Fibroblast of gingiva (primary cell): ENCODE data around the gene GPHN.

Experiments
- DNase-seq: peaks from one replicate; pipeline ENCODE4 v3.0.0-alpha.2; 2011; ENCODE audit warnings: low read depth

The GPHN gene

GRCh38 chr14:66507722-66508546 is at the start of gene GPHN:
Gene GPHN (plus strand): TSS chr14:66508147.
- peak; percentile 99 for DNase-seq

- DNase-seq, result no peak
These were observed 48.3 kb upstream of the GPHN start for GRCh38 chr14:66459603-66460002.

DNA sequence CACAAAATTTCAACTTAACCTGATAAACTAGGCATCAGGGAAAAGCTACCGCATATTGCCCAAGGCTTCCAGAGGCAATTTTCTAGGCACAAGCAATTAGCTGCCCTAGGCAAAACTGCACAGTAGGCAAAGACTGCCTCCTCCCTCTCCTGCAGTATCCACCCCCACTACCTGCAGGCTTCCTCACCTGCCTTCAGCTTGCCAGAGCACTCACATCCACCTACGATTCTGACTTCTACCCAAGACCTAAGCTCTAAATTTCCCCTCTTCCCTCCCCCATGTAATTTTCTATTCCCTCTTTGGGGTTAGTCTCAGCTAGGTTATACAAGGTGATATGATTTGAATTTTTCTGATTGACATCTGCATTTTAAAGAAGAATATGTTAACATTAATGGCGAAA is 43.7 kb upstream of the GPHN start:
- no peak for DNase-seq

- DNase-seq, result no peak
These were observed 39.1 kb upstream of the GPHN start for GRCh38 chr14:66468778-66469367.

DNA sequence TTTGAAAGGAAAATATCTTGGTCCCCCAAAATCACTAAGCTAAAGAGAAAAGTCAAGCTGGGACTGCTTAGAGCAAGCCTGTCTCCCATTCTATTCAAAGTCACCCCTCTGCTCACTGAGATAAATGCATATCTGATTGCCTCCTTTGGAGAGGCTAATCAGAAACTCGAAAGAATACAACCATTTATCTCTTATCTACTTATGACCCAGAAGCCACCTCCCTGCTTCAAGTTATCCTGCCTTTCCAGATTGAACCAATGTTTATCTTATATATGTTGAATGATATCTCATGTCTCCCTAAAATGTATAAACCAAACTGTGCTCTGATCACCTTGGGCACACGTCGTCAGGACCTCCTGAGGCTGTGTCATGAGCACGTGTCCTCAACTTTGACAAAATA is 36.4 kb upstream of the GPHN start:
- DNase-seq, result no peak

DNA sequence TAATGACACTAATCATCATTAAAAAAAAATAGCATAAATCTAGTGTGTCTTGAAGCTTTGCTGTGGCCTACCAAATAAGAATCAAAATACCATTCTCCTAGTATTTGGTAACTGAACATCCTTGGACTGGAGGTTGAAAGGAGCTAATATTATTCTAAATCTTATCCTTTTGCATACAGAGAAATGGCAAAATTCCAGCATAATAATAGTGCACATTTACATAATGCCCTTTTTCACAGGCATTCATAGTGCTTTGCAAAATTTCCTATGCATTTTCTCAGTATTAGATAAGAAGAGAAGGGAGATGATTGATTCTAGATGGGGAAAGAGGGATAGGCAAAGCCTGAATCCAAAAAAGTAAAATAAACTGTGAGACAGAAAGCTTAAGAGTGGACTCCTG is 35.7 kb upstream of the GPHN start:
- no peak for DNase-seq

- DNase-seq, result no peak
These were observed 34.7 kb upstream of the GPHN start for GRCh38 chr14:66473223-66473622.

GRCh38 chr14:66476964-66477363 is 31.0 kb upstream of the GPHN start:
- DNase-seq, result peak; percentile 55

DNA sequence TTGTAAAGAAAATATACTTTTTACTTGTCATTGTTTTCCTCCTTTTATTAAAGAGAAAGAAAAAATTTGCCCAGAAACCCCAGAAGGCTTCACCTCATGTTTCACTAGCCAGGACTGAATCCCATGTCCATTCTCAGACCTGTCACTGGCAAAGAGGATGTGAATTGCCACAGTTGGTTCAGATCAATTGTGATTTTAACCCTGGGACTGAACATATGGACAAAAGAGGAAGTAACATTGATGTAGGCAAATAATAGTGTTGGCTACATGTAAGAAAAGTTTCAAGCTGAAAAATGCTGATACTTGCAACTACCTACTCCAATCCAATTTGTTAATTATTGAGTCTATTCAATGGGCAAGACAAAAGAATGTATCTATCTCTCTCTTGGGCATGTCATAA is 30.4 kb upstream of the GPHN start:
- DNase-seq, result no peak

- DNase-seq, result no peak
These were observed 25.1 kb upstream of the GPHN start for GRCh38 chr14:66482873-66483272.

- peak; percentile 50 for DNase-seq
These were observed 24.6 kb upstream of the GPHN start for GRCh38 chr14:66483322-66483721.

DNA sequence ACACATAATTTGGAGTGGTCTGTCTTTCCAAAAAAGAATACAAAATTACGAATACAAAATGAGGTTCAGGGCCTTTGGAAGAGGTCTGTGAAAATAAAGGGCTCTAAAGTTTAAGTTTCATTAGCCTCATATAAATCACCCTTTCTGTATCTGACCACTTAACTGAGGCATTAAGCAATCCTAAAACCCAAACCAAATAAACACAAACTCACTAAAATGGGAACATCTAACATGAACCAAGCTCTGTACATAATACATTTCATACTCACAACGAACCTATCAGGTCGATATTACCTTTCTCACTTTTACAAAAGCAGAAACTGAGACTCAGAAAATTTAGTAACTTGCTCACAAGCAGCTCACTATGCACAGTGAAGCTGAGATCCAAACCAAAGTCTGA is 22.9 kb upstream of the GPHN start:
- DNase-seq, result no peak

DNA sequence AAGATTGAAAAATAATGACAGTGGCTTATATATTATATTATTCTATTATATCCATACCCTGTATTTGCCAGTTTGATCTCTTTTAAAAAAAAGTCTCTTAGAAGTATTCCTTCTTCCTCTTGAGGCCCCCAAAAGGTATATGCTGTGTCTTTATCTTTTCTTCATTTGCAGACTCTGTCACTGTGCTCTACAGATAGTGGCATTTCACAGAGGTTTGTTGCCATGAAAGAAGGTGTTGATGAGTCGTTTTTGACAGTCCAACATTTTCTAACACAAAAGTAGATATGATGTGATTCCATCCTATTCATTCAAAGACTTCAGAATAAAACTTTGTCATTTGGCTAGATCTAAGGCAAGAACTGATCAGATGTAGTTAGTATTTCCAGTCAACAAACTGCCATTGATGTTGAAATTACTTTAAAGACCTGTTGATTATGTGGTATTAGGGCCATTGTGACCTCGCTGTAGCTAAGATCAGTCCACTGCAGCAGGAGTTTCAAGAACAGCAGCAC is 22.0 kb upstream of the GPHN start, which contains the start of gene CCDC196:
CCDC196 (plus strand) TSS at position 462 of the 512 bp plus-strand sequence. CDS start 132 bp downstream, outside the sequence.
- no peak for DNase-seq

DNA sequence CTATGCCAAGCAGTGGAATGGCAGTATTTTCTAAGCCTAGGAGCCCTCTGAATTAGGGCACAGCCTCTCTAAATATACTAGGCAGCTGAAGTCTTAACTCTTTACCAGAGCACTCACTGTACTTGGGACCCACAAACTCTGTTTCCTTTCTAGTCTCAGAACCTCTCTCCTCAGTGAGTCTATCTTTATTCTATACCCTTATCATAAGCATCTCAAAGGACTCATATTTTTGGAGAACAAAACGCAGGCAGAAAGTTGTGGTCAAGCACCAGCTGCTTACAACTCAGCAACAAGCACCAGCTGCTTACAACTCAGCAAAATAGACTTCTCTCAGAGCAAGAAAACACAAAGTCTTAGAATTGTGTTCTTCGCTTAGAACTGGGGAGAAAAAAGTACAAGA is 20.8 kb upstream of the GPHN start:
- DNase-seq, result no peak

DNA sequence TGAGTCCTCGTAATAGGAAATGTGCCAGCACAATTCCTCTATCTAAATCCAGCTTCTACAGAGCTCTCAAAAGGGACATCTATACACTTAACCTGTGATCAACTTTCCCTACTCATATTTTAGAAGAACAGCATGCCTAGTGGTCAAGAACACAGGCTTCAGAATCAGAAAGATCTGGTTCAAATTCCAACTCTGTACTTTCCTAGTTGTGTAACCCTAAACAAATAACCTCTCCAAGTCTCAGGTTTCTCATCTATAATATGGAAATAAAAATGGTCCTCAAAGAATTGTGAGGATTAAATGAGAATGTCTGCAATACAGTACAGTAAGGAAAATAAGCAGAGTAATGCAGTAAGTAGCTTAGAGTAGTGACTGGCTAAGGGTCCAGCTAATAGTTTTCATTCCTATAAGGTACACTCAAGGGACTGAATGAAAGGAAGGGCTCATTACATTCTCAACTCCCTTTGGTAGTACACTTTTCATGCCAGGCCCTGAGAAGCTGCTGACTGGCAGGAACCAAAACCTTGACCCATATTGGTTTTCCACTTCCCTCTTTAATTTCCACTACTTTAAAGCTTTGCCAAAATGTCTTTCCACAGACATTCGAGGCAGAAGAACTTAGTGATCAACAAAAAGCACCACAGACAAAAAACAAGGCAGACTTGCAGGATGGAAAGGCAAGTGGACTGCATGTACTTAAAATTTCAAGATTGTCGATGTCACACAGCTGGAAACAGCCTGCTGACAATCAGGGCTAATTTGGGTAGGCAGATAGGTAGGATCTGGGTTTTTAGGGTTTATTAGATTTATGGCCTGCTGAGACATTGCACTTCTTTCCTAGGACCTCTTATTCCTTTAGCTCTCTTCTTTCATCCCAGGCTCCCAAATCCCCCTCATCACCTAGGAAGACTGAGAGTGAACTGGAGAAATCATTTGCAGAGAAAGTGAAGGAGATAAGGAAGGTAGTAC is 17.5 kb upstream of the GPHN start:
- peak; percentile 11 for DNase-seq

GRCh38 chr14:66493750-66494149 is 14.2 kb upstream of the GPHN start:
- no peak for DNase-seq

DNA sequence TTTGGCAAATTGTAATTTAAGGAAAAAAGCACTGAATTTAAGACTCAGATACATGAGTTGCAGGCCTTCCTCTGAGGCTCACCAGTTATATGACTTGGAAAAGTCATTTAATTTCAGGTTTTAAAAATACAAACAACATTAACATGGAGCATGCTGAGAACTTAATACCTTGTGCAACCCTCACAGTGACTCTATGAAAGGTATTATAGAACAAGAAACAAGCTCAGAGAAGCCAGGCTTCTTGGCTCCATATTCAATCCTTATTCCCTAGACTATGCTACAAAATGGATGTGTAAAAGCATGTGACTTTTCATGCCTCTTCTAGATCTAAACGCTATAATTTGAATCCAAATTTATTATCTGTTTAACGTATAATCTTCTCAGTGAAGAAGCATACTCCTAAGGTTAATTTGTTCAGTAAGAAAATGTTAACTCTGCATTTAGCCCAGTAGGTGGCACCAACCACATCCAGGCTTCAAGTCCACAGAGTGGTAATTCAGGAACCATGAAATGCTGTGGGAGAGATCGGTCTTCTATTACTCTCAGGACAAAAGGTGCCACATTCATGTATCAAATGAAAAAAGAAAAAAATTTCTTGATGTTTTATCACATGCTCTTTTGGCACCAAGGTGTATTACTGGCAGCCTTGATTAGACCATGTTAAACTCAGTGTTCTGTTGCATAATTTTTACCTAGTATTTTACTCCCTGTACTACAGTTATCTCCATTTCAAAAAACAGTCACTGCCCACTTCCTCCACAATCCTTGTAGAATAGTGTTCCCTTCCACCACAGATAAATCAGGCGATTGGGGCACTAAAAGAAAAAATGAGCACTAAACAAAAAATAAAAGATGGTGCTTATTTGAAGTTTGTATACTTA is 12.5 kb upstream of the GPHN start:
- DNase-seq, result peak; percentile 66

DNA sequence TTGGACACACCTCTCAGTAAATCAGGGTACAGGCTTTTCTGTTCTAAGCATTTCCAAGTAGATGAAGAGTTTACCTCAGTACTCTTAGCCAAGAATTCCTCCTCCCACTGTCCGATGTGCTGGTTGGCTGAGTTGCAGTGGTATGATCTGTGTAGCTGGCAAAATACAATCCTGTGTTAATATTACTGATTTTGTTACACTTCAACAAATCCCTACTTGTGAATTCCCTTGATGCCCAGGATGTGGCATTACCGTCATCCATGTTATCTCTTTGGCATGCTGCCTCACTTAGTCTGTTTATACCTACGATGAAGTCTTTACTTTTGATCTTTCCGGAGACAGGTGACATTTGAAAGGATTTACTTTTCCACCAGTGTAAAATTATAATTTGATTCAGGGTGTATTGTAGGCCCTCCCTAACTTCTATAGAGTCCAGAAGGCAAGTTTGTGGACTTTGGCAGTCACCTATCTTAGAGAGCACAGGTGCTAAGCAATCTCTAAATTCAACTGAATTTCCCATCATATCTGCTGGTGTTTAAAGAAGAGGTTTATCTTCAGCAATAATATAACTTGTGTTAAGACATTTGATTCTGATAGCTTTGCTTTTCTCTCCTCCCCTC is 11.6 kb upstream of the GPHN start:
- DNase-seq, result no peak

- DNase-seq, result no peak
These were observed 11.0 kb upstream of the GPHN start for GRCh38 chr14:66496911-66497310.

DNA sequence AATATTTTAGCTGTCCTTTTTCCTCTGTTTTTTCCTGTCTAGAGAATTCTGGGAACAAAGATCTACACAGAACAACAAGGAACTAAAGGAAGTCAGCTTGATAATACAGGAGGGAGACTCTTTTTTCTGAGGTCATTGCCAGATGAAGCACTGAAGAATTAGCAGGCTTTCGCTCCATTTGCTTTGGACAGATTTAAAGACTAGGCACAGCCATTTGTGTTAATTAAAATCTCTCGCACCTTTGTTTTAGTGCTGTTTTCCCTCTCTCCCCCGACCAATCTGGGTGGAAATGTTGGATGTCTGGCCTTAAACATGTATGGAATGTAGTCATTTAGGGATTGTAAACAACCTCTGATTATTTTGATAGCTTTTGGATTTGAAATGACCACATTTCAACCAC is 9.6 kb upstream of the GPHN start:
- no peak for DNase-seq

GRCh38 chr14:66501592-66501991 is 6.4 kb upstream of the GPHN start:
- DNase-seq, result no peak
